ENCODE results near the gene ITGB2.

The ITGB2 gene

GRCh38 chr21:44897326-44898010 lies 23.2 kb downstream of the ITGB2 start:
- DNase-seq (ENCODE audit: low read depth, low spot score) = no peak

DNA sequence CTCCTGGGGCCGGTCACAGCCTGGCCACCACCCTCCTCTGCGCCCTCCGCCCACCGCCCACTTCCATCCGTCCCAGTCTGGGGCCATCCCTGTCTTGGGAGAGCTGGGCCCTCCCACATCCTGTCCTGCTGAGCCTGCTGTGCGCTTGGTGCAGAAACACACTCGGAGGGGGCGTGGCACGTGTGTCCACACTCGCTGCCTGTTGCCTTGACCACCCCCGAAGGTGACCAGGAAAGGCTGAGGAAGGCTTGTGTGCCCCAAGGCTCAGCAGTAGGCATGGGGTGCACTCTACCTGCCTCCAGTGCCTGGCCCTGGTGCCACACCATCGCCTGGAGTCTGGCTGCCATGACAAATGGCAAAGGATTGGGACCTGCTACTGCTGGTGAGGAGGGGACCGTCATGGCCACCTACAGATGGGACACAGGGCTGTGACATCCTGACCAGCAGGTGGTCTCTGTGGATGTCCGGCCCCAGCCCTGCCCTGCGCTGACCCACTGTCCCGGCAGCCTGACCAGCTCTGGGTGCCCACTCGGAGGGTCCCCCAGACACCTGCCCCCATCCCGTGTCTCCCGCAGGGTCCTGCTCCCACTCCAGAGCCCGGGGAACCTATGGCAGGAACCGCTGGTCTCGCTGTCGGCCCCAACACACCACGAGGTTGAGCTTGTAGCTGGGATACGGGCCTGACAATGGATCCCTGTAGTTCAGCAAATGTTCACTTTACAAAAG lies 24.0 kb downstream of the ITGB2 start:
- DNase-seq (ENCODE audit: low read depth, low spot score) = no peak

GRCh38 chr21:44895859-44896258 lies 24.8 kb downstream of the ITGB2 start:
- DNase-seq (ENCODE audit: low read depth, low spot score) = no peak

GRCh38 chr21:44894687-44895302 lies 25.9 kb downstream of the ITGB2 start:
- DNase-seq (ENCODE audit: low read depth, low spot score) = no peak

- DNase-seq (ENCODE audit: low read depth, low spot score) = no peak
Measured at GRCh38 chr21:44893948-44894656, 26.6 kb downstream of the ITGB2 start.

DNA sequence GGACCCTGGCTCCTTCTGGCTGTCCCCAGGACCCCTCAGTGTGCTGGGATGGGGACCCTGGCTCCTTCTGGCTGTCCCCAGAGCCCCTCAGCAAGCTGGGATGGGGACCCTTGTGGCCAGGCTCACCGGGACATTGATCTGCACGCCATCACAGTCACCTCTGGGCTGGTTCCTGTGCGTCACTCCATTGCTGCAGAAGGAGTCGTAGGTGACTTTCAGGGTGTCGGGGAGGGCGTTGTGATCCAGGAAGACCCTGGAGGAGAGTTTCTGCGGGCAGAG lies 27.5 kb downstream of the ITGB2 start:
- no peak for DNase-seq (ENCODE audit: low read depth, low spot score)

DNA sequence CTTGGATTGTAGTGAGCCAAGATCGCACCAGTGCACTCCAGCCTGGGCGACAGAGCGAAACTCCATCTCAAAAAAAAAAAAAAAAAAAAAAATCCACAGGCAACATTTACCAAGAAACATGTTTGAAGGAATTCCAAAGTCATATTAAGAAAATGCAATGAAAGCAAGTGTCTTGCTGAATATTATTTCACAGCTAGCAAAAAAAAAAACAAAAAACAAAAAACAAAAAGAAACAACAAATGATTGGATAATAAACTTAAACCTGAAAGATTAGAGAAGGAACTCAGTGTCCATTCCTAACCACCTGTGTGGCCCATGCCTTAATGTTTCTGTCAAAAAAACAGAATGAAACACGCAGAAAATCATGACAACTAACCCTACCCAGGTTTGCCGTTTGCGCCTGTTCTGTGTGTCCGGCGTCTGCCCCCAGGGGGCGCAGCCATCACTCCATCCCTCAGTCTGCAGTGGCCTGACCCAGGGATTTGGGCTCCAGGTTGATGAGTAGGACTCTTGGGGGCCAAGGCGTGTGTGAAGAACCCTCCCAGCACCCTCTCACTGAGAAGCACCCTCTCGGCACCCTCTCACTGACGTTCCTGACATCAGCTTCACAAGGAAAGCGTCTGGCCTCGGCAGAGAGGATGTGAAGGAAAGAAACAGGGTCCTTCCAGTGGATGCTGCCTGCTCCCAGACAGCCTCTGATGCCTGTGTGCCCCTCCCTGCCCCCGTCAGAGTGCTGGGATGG lies 28.0 kb downstream of the ITGB2 start:
- no peak for DNase-seq (ENCODE audit: low read depth, low spot score)

DNA sequence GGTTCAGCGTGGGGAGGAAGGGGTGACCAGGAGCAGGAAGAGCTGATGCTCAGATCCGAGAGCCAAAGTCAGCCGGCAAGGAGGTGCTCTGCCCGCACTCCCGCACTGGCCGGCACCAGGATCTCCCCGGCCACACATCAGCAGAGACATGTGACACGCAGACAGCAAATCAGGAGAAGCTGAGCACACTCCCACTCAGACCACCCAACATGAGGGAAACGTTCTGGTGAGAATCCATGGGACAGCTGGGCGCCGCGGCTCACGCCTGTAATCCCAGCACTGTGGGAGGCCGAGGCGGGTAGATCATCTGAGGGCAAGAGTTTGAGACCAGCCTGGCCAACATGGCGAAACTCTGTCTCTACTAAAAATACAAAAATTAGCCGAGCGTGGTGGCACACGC lies 28.6 kb downstream of the ITGB2 start:
- no peak for DNase-seq (ENCODE audit: low read depth, low spot score)

DNA sequence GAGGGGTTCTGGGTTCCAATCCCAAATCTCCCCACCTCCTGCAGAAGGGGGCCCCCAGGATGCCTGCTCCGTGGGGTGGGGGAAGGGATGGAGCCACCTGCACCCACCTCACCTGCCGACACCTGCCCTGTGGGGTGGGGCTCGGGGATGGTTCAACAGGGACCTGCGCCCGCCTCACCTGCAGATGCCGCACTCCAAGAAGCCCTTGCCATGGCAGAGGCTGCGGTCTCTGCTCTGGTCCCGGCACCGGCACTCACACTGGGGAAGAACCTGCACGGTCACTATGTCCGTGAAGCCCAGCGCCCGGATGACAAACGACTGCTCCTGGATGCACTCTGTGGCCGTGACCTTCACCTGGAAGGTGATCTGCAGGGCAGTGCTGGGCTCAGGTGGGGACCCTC lies 29.1 kb downstream of the ITGB2 start:
- no peak for DNase-seq (ENCODE audit: low read depth, low spot score)

- DNase-seq (ENCODE audit: low read depth, low spot score) = no peak
Measured at GRCh38 chr21:44890961-44891541, 29.6 kb downstream of the ITGB2 start.

- DNase-seq (ENCODE audit: low read depth, low spot score) = no peak
Measured at GRCh38 chr21:44890338-44890931, 30.3 kb downstream of the ITGB2 start.

- DNase-seq (ENCODE audit: low read depth, low spot score) = no peak
Measured at GRCh38 chr21:44889625-44890337, 30.9 kb downstream of the ITGB2 start.

GRCh38 chr21:44888581-44889550 lies 31.8 kb downstream of the ITGB2 start:
- DNase-seq (ENCODE audit: low read depth, low spot score) = no peak

DNA sequence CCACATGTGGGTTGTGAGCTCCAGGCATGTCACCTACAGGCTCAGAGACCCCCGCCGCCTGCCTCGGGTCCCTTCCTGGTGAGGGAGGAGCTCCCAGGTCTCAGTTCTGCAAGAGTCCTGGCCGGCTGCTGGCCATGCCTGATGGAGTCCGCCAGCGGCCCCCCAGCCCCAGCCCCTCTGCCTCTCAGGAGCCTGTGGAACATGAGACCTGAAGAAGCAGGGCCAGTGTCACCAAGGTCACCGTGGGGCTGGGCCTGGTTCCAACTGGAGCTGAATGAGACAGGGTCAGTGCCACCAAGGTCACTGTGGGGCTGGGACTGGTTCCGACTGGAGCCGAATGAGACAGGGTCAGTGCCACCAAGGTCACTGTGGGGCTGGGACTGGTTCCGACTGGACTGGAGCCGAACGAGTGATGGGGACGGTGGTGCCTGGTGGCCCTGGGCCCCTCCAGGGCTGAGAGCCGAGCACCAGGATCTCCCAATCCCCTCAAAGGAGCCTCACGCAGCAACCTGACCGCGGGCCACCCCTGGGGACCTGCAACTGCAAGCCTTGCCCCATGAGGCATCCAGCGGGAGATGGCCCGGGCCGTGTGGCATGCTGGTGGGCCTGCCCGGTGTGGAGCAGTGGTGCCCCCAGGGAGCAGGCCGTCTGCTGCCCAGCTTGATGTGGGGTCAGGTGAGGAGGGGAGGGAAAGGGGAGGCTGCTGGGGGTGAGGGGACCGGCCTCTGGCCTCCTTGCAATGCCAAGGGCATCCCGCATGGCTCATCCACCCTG lies 32.7 kb downstream of the ITGB2 start:
- DNase-seq (ENCODE audit: low read depth, low spot score) = no peak

GRCh38 chr21:44887126-44887806 lies 33.4 kb downstream of the ITGB2 start:
- DNase-seq (ENCODE audit: low read depth, low spot score) = no peak

DNA sequence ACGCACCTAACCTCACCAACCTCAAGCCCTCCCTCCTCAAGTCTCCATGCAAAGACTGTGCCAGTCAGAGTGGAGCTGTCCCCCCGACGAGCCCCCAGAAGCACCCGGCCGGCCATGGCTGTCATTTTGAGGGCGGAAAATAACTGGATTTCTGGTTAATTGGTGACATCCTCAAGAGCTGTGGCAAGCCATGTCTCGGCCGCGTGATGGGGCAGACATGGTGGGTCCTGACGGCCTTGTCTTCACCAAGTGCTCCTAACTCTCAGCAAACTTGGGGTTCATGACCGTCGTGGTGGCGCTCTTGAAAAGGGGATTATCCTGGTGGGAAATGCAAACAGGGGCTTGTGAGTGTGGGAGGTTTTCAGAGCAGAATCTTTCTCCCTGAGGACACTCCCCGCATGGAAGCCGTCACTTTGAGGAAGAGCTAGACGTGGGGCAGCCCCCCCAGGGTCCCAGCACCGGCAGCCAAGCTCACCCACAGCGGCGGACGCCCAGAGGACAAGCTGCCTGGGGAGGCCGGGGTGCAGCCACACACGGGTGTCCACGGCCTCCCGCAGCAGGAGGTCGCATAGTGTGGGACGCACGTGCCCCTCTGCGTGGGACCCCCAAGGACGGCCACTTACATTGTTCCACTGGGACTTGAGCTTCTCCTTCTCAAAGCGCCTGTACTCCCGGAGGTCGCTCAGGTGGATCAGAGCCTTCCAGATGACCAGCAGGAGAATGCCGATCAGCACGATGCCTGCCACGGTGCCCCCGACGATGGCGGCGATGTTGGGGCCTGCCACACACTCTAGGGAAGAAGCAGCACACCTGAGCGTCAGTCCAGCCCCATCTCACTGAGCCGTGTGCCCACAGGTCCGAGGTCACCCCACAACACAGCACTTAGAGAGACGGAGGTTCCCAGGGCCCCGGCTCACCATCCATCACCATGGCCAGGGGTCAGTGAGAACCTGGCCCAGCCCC lies 34.3 kb downstream of the ITGB2 start:
- DNase-seq (ENCODE audit: low read depth, low spot score) = no peak

GRCh38 chr21:44885615-44886014 lies 35.1 kb downstream of the ITGB2 start:
- DNase-seq (ENCODE audit: low read depth, low spot score) = no peak

Measured in iPS DF 19.7 (cell line).